Uterus (tissue), 4 donors: ENCODE measurements around the gene ERF. TPM values are rescaled to one million over a fixed set of nuclear protein-coding genes. Genes with fewer than 3 reads are reported as not detected.
A peak's percentile ranks its signal among the peaks of the same experiment; 100 is the strongest.

ENCODE experiments used
- DNase-seq, 2 donors: peaks; one replicate each; pipeline ENCODE4 v3.0.0-alpha.2; 2019 to 2020
- H3K27ac ChIP-seq, 2 donors: fragments of 200-600 bp; sonication (generic); 1 replicate in 1 of 2; 2 replicates in 1 of 2; pipeline ENCODE4 v1.5.1; 2016 to 2018
- H3K27me3 ChIP-seq, 2 donors: fragments of 200-600 bp; sonication (generic); one replicate each; pipeline ENCODE4 v1.5.1; 2018 to 2019; ENCODE audit warnings: control low read depth in 1 of 2
- H3K36me3 ChIP-seq, 2 donors: fragments of 200-600 bp; sonication (generic); one replicate each; pipeline ENCODE4 v1.5.1; 2019; ENCODE audit warnings: control low read depth in 1 of 2
- H3K4me1 ChIP-seq, 2 donors: fragments of 200-600 bp; sonication (generic); one replicate each; pipeline ENCODE4 v1.5.1; 2018 to 2019; ENCODE audit warnings: control low read depth in 1 of 2
- H3K4me3 ChIP-seq, 2 donors: fragments of 200-600 bp; sonication (generic); 1 replicate in 1 of 2; 2 replicates in 1 of 2; pipeline ENCODE4 v1.5.1; 2018 to 2019; ENCODE audit warnings: mild to moderate bottlenecking in 1 of 2
- H3K9me3 ChIP-seq, 2 donors: fragments of 200-600 bp; sonication (generic); one replicate each; pipeline ENCODE4 v1.5.1; 2019; ENCODE audit warnings: control low read depth in 1 of 2
- POLR2A ChIP-seq, 2 donors: fragments of 450-650 bp; IDR thresholded peaks; one replicate each; pipeline ENCODE4 v1.6.1; 2016; ENCODE audit warnings: antibody characterized with exemption in 2 of 2, mild to moderate bottlenecking in 1 of 2, moderate library complexity in 1 of 2
- intact Hi-C: fragments of 100-400 bp; cut with DNase I; formaldehyde crosslinking; loops from one replicate; pipeline ENCODE4 v1.15.1; 2023; ENCODE audit warnings: low total_unique reads
- total RNA-seq, 4 donors: library from RNA; depleted of rRNA in 3 of 4; stranded (reverse); fragments of >200 nt in 3 of 4; gene quantifications; one replicate each; pipeline versions ENCODE4 v1.1.0 to v1.2.4, GENCODE V29; 2014 to 2023
- TF ChIP-seq, protein P1 (sequence below), 4 experiments: fragments of 200-600 bp in 2 of 4; fragments of 450-650 bp in 2 of 4; sonication (generic) in 2 of 4; IDR thresholded peaks; one replicate each; pipeline ENCODE4 v1.5.1; 2016 to 2019; ENCODE audit warnings: antibody characterized with exemption in 4 of 4, mild to moderate bottlenecking in 2 of 4, moderate library complexity in 1 of 4
- donor health status: DM: yes; HTN: yes; CAD: no.

Gene ERF
- total RNA-seq, 4 donors from 2014 or later, result 14.1 to 141 (median 42.9) TPM

DNA sequence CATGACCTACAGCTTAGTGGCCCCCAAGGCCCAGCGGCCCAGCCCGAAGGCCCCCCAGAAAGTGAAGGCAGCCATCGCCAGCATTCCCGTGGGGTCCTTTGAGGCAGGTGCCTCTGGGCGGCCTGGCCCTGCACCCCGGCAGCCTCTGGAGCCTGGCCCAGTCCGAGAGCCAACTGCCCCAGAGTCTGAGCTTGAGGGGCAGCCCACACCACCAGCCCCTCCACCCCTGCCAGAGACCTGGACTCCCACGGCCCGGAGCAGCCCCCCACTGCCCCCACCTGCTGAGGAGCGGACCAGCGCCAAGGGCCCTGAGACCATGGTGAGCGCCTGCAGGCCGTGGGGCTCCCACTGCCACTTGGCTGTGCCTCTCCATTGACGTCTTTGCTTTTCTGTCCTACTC, 38.0 kb upstream of the ERF start:
- TF ChIP-seq, protein P1, sequence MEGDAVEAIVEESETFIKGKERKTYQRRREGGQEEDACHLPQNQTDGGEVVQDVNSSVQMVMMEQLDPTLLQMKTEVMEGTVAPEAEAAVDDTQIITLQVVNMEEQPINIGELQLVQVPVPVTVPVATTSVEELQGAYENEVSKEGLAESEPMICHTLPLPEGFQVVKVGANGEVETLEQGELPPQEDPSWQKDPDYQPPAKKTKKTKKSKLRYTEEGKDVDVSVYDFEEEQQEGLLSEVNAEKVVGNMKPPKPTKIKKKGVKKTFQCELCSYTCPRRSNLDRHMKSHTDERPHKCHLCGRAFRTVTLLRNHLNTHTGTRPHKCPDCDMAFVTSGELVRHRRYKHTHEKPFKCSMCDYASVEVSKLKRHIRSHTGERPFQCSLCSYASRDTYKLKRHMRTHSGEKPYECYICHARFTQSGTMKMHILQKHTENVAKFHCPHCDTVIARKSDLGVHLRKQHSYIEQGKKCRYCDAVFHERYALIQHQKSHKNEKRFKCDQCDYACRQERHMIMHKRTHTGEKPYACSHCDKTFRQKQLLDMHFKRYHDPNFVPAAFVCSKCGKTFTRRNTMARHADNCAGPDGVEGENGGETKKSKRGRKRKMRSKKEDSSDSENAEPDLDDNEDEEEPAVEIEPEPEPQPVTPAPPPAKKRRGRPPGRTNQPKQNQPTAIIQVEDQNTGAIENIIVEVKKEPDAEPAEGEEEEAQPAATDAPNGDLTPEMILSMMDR (IDR thresholded peaks at IDR 0.05), result no peak
- no peak for TF ChIP-seq POLR2A (IDR thresholded peaks at IDR 0.05)
- Histone ChIP-seq H3K27me3 (no peaks in the 10 kb centered on the region), H3K36me3 (no peaks in the 10 kb centered on the region), H3K9me3 (no peaks in the 10 kb centered on the region), H3K4me1 (no peaks in the 10 kb centered on the region), H3K4me3 (no peak overlapping the region), H3K27ac (peak overlapping the region in 1 of 2 donors; percentile 39)
- intact Hi-C loops, result loop anchor here (5.0 kb wide), 1 partner anchor 46 kb away; no protein-coding TSS in a partner anchor
- DNase-seq, result no peak

GRCh38 chr19:42292042-42292960, 37.4 kb upstream of the ERF start:
- intact Hi-C loops, result loop anchor here (5.0 kb wide), 1 partner anchor 45 kb away; no protein-coding TSS in a partner anchor
- Histone ChIP-seq H3K36me3 (no peaks in the 10 kb centered on the region), H3K27me3 (no peaks in the 10 kb centered on the region), H3K4me1 (no peaks in the 10 kb centered on the region), H3K9me3 (no peaks in the 10 kb centered on the region), H3K27ac (no peak overlapping the region), H3K4me3 (no peak overlapping the region)
- DNase-seq, result no peak
- no peak for TF ChIP-seq POLR2A (IDR thresholded peaks at IDR 0.05)
- TF ChIP-seq, protein P1 (IDR thresholded peaks at IDR 0.05), result no peak

DNA sequence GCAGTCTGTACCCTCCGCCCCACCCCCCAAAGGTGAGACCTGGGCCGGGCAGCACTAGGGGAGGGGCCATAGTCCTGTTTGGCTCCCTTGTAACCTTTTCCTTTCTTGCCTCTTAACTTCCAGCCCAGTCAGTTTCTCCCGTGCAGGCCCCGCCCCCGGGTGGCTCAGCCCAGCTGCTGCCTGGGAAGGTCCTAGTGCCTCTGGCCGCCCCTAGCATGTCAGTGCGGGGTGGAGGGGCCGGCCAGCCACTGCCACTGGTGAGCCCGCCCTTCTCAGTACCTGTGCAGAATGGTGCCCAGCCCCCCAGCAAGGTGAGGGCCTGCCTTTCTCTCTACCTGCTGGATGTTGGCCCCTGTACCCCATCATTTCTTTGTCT, 36.5 kb upstream of the ERF start:
- Histone ChIP-seq H3K27ac (no peak overlapping the region), H3K36me3 (no peaks in the 10 kb centered on the region), H3K27me3 (no peaks in the 10 kb centered on the region), H3K4me3 (no peak overlapping the region), H3K4me1 (peaks cover 0 to 4% of the 10 kb centered on the region in 2 donors), H3K9me3 (no peaks in the 10 kb centered on the region)
- DNase-seq, result no peak
- no peak for TF ChIP-seq POLR2A (IDR thresholded peaks at IDR 0.05)
- TF ChIP-seq, protein P1 (IDR thresholded peaks at IDR 0.05), result no peak
- intact Hi-C loops, result loop anchor here (5.0 kb wide), 1 partner anchor 44 kb away; no protein-coding TSS in a partner anchor

GRCh38 chr19:42290523-42291434, 35.9 kb upstream of the ERF start:
- H3K27ac ChIP-seq, result no peak overlapping the region
- DNase-seq, result peak in 1 of 2 donors; percentile 28
- peaks cover 0 to 11% of the 10 kb centered on the region in 2 donors for H3K4me1 ChIP-seq
- no peaks in the 10 kb centered on the region for H3K36me3 ChIP-seq
- no peak overlapping the region for H3K4me3 ChIP-seq
- no peaks in the 10 kb centered on the region for H3K9me3 ChIP-seq
- TF ChIP-seq POLR2A (IDR thresholded peaks at IDR 0.05), result no peak
- TF ChIP-seq, protein P1 (IDR thresholded peaks at IDR 0.05), result peak in 2 of 4 experiments; percentile 32
- intact Hi-C loops, result loop anchor here (5.0 kb wide), 1 partner anchor 43 kb away; no protein-coding TSS in a partner anchor
- no peaks in the 10 kb centered on the region for H3K27me3 ChIP-seq
